ENCODE measurements around the gene CALCOCO2.
A peak's percentile ranks its signal among the peaks of the same experiment; 100 is the strongest.

- TF ChIP-seq, protein P1, sequence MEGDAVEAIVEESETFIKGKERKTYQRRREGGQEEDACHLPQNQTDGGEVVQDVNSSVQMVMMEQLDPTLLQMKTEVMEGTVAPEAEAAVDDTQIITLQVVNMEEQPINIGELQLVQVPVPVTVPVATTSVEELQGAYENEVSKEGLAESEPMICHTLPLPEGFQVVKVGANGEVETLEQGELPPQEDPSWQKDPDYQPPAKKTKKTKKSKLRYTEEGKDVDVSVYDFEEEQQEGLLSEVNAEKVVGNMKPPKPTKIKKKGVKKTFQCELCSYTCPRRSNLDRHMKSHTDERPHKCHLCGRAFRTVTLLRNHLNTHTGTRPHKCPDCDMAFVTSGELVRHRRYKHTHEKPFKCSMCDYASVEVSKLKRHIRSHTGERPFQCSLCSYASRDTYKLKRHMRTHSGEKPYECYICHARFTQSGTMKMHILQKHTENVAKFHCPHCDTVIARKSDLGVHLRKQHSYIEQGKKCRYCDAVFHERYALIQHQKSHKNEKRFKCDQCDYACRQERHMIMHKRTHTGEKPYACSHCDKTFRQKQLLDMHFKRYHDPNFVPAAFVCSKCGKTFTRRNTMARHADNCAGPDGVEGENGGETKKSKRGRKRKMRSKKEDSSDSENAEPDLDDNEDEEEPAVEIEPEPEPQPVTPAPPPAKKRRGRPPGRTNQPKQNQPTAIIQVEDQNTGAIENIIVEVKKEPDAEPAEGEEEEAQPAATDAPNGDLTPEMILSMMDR (conservative IDR thresholded peaks at IDR 0.05; ENCODE audit: low read length), result peak; percentile 97
- TF ChIP-seq EZH2phosphoT487 (IDR thresholded peaks at IDR 0.05; ENCODE audit: borderline replicate concordance), result no peak
Observed at GRCh38 chr17:48804936-48805411, 25.9 kb upstream of the CALCOCO2 start.
